Sigmoid colon (tissue), 7 donors: ENCODE data around the gene INVS. TPM values are rescaled to one million over a fixed set of nuclear protein-coding genes. Genes with fewer than 3 reads are reported as not detected.

ENCODE experiments used
- DNase-seq: peaks from one replicate; pipeline ENCODE4 v3.0.0-alpha.2; 2019
- H3K27ac ChIP-seq, 4 donors: fragments of 200-600 bp; sonication (generic); one replicate each; pipeline ENCODE4 v1.5.1; 2016 to 2019; ENCODE audit warnings: mild to moderate bottlenecking in 1 of 4
- H3K27me3 ChIP-seq, 3 donors: fragments of 200-600 bp; sonication (generic); one replicate each; pipeline ENCODE4 v1.5.1; 2019; ENCODE audit warnings: mild to moderate bottlenecking in 1 of 3
- H3K36me3 ChIP-seq, 4 donors: fragments of 200-600 bp; sonication (generic); one replicate each; pipeline ENCODE4 v1.5.1; 2016 to 2019
- H3K4me1 ChIP-seq, 4 donors: fragments of 200-600 bp; sonication (generic); one replicate each; pipeline ENCODE4 v1.5.1; 2017 to 2019
- H3K4me3 ChIP-seq, 4 donors: fragments of 200-600 bp; sonication (generic); one replicate each; pipeline ENCODE4 v1.5.1; 2017 to 2019; ENCODE audit warnings: mild to moderate bottlenecking in 2 of 4, moderate library complexity in 1 of 4
- H3K9me3 ChIP-seq, 4 donors: fragments of 200-600 bp in 3 of 4; sonication (generic) in 3 of 4; one replicate each; pipeline versions ENCODE4 v1.5.1 to v1.6.1; 2013 to 2019
- EP300 ChIP-seq, 4 donors: sonication (generic); formaldehyde crosslinking; IDR thresholded peaks; one replicate each; pipeline ENCODE4 v1.6.1; 2017; ENCODE audit warnings: antibody characterized with exemption in 4 of 4
- POLR2A ChIP-seq, 2 donors: fragments of 450-650 bp; IDR thresholded peaks; one replicate each; pipeline ENCODE4 v1.6.1; 2016; ENCODE audit warnings: antibody characterized with exemption in 2 of 2, mild to moderate bottlenecking in 2 of 2, moderate library complexity in 2 of 2
- POLR2AphosphoS5 ChIP-seq, 4 donors: sonication (generic); formaldehyde crosslinking; IDR thresholded peaks; one replicate each; pipeline ENCODE4 v1.6.1; 2017; ENCODE audit warnings: antibody characterized with exemption in 4 of 4
- WGBS, 2 donors: extraction: QIAGEN DNeasy Blood & Tissue Kit; methylation state at CpG; one replicate each; pipeline ENCODE4 v1.1.7; 2013; 5-methylcytosine and 5-hydroxymethylcytosine counted together
- intact Hi-C: fragments of 100-400 bp; cut with DNase I; formaldehyde crosslinking; loops from one replicate; pipeline ENCODE4 v1.15.1; 2023
- polyA plus RNA-seq, 3 donors: library from polyadenylated mRNA; stranded (reverse); fragments of 200-250 nt; gene quantifications; one replicate each; pipeline ENCODE4 v1.2.3, GENCODE V29; 2013
- total RNA-seq, 4 donors: library from RNA; depleted of rRNA; stranded (reverse); fragments of >200 nt; gene quantifications; one replicate each; pipeline ENCODE4 v1.1.0, GENCODE V29; 2016
- TF ChIP-seq, protein P1 (sequence below), 4 experiments: fragments of 450-650 bp in 3 of 4; fragments of 200-600 bp in 1 of 4; IDR thresholded peaks; one replicate each; pipeline ENCODE4 v1.5.1; 2016 to 2019; ENCODE audit warnings: antibody characterized with exemption in 4 of 4, mild to moderate bottlenecking in 3 of 4, moderate library complexity in 2 of 4
- donor health status: healthy with polysubstance abuse.
- donor health status: Bipolar disorder and iron deficiency.
- donor health status: healthy.

INVS gene
- total and polyA plus RNA-seq, 7 donors = 1.2 to 41.3 (median 27.4) TPM

DNA sequence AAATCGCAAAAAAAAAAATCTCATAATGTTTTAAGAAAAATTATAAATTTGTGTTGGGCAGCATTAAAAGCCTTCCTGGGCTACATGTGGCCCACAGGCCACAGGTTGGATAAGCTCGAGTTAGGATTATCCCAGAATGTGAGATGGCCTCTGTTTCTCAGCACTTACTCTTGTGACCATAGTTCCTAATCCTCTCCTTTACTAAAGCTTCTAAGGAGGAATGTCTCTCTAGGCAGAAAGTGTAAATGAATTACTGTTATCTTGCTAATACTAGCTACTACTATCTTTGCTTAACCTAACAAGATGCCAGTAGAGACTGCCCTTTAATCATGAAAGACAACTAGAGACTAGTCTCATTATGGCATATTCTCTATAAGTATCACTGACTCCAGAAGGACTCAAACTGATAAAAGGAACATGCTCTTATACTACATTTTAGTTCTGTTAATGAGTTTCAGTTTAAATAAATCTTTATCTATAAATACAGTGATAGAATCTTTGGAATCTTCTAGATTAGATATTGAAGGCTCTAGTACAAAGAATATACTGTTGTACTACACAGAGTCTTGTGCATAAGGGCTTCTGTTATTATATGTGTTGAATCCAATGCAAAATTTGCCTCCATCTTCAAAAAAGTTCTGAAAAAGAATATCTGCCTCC, 13.8 kb downstream of the INVS start:
- WGBS, 2 donors = 94 to 96% methylated on average over 2 of the region's 2 CpGs
- intact Hi-C loops = no loop called here
- Histone ChIP-seq H3K4me3 (no peak overlapping the region), H3K9me3 (no peaks in the 10 kb centered on the region), H3K4me1 (peaks cover 0 to 15% (median 13%) of the 10 kb centered on the region in 4 donors), H3K27ac (no peak overlapping the region), H3K27me3 (no peaks in the 10 kb centered on the region), H3K36me3 (peaks cover 0 to 31% (median 2%) of the 10 kb centered on the region in 4 donors)
- TF ChIP-seq, protein P1, sequence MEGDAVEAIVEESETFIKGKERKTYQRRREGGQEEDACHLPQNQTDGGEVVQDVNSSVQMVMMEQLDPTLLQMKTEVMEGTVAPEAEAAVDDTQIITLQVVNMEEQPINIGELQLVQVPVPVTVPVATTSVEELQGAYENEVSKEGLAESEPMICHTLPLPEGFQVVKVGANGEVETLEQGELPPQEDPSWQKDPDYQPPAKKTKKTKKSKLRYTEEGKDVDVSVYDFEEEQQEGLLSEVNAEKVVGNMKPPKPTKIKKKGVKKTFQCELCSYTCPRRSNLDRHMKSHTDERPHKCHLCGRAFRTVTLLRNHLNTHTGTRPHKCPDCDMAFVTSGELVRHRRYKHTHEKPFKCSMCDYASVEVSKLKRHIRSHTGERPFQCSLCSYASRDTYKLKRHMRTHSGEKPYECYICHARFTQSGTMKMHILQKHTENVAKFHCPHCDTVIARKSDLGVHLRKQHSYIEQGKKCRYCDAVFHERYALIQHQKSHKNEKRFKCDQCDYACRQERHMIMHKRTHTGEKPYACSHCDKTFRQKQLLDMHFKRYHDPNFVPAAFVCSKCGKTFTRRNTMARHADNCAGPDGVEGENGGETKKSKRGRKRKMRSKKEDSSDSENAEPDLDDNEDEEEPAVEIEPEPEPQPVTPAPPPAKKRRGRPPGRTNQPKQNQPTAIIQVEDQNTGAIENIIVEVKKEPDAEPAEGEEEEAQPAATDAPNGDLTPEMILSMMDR (IDR thresholded peaks at IDR 0.05) = no peak
- no peak for TF ChIP-seq EP300 (IDR thresholded peaks at IDR 0.05)
- no peak for TF ChIP-seq POLR2AphosphoS5 (IDR thresholded peaks at IDR 0.05)
- no peak for TF ChIP-seq POLR2A (IDR thresholded peaks at IDR 0.05)
- DNase-seq = no peak

DNA sequence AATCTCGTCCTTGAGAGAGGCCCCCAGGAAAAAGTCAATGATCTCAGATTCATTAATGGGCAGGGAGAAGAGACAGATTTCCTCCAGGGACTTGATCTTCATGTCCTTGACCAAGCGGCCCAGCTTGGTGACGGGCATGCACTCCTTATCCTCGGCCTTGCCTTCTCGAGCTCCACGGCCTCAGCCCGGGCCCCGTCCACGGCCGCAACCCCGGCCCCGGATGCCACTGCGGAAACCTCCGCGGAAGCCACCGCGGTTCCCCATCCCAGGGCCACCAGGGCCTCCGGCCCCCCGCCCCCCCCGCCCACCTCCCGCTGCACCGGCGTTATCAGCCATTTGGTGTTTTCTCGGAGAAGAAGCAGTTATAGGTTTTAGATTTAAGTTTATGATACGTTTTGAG, 18.3 kb downstream of the INVS start:
- H3K27me3 ChIP-seq = no peaks in the 10 kb centered on the region
- no peak for DNase-seq
- H3K36me3 ChIP-seq = peaks cover 0 to 12% (median 0%) of the 10 kb centered on the region in 4 donors
- no peak overlapping the region for H3K4me3 ChIP-seq
- WGBS, 2 donors = 97 to 98% methylated on average over 25 of the region's 25 CpGs
- intact Hi-C loops = no loop called here
- no peaks in the 10 kb centered on the region for H3K4me1 ChIP-seq
- no peak overlapping the region for H3K27ac ChIP-seq
- TF ChIP-seq POLR2A (IDR thresholded peaks at IDR 0.05) (no peak), EP300 (IDR thresholded peaks at IDR 0.05) (no peak), POLR2AphosphoS5 (IDR thresholded peaks at IDR 0.05) (no peak)
- TF ChIP-seq, protein P1 (IDR thresholded peaks at IDR 0.05) = no peak
- no peaks in the 10 kb centered on the region for H3K9me3 ChIP-seq

DNA sequence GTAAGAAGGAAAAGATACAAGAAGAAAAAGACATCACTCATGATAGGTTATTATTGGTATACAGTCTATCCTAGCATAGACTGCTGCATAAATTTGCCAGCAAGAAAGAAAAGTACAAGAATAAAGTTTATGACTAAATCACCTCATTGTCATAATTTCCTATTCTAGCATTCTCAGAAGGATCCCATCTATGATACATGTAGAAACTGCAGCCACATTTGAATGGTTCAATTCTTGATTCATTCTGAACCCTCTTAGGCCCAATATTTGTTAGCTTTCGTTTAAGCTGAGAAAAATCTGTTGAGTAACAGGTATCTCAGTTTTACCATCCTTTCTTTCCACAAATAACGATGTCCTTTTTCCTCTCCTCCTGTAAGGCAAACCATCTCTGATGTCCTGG, 21.2 kb downstream of the INVS start:
- Histone ChIP-seq H3K27me3 (no peaks in the 10 kb centered on the region), H3K36me3 (peaks cover 0 to 6% (median 0%) of the 10 kb centered on the region in 4 donors), H3K27ac (no peak overlapping the region), H3K4me1 (no peaks in the 10 kb centered on the region), H3K9me3 (no peaks in the 10 kb centered on the region), H3K4me3 (no peak overlapping the region)
- TF ChIP-seq EP300 (IDR thresholded peaks at IDR 0.05) (no peak), POLR2A (IDR thresholded peaks at IDR 0.05) (no peak), POLR2AphosphoS5 (IDR thresholded peaks at IDR 0.05) (no peak)
- TF ChIP-seq, protein P1 (IDR thresholded peaks at IDR 0.05) = no peak
- intact Hi-C loops = no loop called here
- DNase-seq = no peak
- 87 to 95% methylated on average over 2 of the region's 2 CpGs for WGBS, 2 donors

DNA sequence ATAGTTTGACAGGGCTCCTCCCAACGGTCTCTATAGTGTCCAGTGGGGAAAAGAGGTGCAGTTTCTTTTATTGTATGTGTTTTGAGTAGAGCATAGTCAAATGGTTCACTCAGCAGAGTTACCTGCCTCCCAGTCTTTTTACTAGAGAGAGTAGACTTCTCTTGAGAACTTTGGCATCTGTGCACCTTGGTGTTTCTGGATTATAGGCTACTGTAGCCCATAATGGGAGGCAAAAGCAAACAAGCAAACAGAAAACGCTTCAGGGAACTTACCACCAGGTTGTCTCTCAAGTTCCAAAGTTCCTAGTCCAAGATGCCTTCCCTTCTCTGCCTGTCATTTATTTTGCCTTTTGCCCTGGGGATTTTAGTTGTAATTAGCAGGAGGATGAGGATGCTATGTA, 26.2 kb downstream of the INVS start:
- Histone ChIP-seq H3K36me3 (peaks cover 0 to 9% (median 0%) of the 10 kb centered on the region in 4 donors), H3K4me3 (no peak overlapping the region), H3K27me3 (no peaks in the 10 kb centered on the region), H3K9me3 (no peaks in the 10 kb centered on the region), H3K4me1 (no peaks in the 10 kb centered on the region), H3K27ac (no peak overlapping the region)
- 56 to 73% methylated on average over 2 of the region's 2 CpGs for WGBS, 2 donors
- TF ChIP-seq, protein P1 (IDR thresholded peaks at IDR 0.05) = no peak
- TF ChIP-seq EP300 (IDR thresholded peaks at IDR 0.05) (no peak), POLR2AphosphoS5 (IDR thresholded peaks at IDR 0.05) (no peak), POLR2A (IDR thresholded peaks at IDR 0.05) (no peak)
- intact Hi-C loops = no loop called here
- DNase-seq = no peak

DNA sequence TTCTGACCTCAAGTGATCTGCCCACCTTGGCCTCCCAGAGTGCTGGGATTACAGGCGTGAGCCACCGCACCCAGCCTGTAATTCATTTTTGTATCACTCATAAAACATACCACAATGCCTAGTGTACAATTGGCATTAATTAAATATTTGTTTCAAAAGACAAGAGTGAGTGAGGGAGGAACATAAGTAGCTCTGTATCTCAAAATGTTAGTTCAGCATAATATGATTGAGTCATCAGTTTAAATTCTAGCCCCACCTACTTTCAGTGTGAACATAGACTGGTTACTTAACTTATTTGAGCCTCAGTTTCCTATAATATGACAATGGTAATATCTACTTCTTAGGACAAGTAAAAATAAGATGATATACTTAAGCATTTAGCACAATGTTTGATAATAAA, 26.9 kb downstream of the INVS start:
- 85 to 93% methylated on average over 2 of the region's 2 CpGs for WGBS, 2 donors
- H3K4me1 ChIP-seq = no peaks in the 10 kb centered on the region
- TF ChIP-seq POLR2A (IDR thresholded peaks at IDR 0.05) (no peak), EP300 (IDR thresholded peaks at IDR 0.05) (no peak), POLR2AphosphoS5 (IDR thresholded peaks at IDR 0.05) (no peak)
- TF ChIP-seq, protein P1 (IDR thresholded peaks at IDR 0.05) = no peak
- no peak for DNase-seq
- no peaks in the 10 kb centered on the region for H3K9me3 ChIP-seq
- intact Hi-C loops = no loop called here
- H3K4me3 ChIP-seq = no peak overlapping the region
- H3K27me3 ChIP-seq = no peaks in the 10 kb centered on the region
- peaks cover 0 to 8% (median 0%) of the 10 kb centered on the region in 4 donors for H3K36me3 ChIP-seq
- no peak overlapping the region for H3K27ac ChIP-seq
